GM18511 (cell line): Measurements from ENCODE around the gene FOXI1.

ENCODE experiments used
- ATAC-seq: cut with Tn5 transposase; IDR thresholded peaks from one replicate; pipeline ENCODE4 v1.9.1; 2021; ENCODE audit warnings: mild to moderate bottlenecking, moderate library complexity; ENCODE audit not compliant: unreplicated experiment

FOXI1 gene

GRCh38 chr5:170105642-170106611 is at the start of gene FOXI1:
Gene FOXI1, plus strand, starts transcription at chr5:170105897. Its CDS starts 61 bp downstream, at chr5:170105958.
- no peak for ATAC-seq

GRCh38 chr5:170056561-170057267 is 49.0 kb upstream of the FOXI1 start:
- no peak for ATAC-seq

- no peak for ATAC-seq
These were observed 48.4 kb upstream of the FOXI1 start for GRCh38 chr5:170057311-170057710.

GRCh38 chr5:170059221-170059620 is 46.5 kb upstream of the FOXI1 start:
- no peak for ATAC-seq

GRCh38 chr5:170067152-170067551 is 38.5 kb upstream of the FOXI1 start:
- ATAC-seq, result no peak

GRCh38 chr5:170067574-170068170 is 38.0 kb upstream of the FOXI1 start:
- no peak for ATAC-seq

- no peak for ATAC-seq
These were observed 36.2 kb upstream of the FOXI1 start for GRCh38 chr5:170069512-170069911.

GRCh38 chr5:170070556-170071412 is 34.9 kb upstream of the FOXI1 start:
- ATAC-seq, result no peak

- no peak for ATAC-seq
These were observed 33.9 kb upstream of the FOXI1 start for GRCh38 chr5:170071748-170072147.

GRCh38 chr5:170075696-170076095 is 30.0 kb upstream of the FOXI1 start:
- ATAC-seq, result no peak

GRCh38 chr5:170076211-170076610 is 29.5 kb upstream of the FOXI1 start:
- ATAC-seq, result no peak

- ATAC-seq, result no peak
These were observed 29.0 kb upstream of the FOXI1 start for GRCh38 chr5:170076739-170077138.

- no peak for ATAC-seq
These were observed 28.2 kb upstream of the FOXI1 start for GRCh38 chr5:170077526-170077925.

GRCh38 chr5:170078458-170078857 is 27.2 kb upstream of the FOXI1 start:
- ATAC-seq, result no peak

- ATAC-seq, result no peak
These were observed 26.8 kb upstream of the FOXI1 start for GRCh38 chr5:170078931-170079330.

GRCh38 chr5:170080217-170080616 is 25.5 kb upstream of the FOXI1 start:
- no peak for ATAC-seq

- ATAC-seq, result no peak
These were observed 24.8 kb upstream of the FOXI1 start for GRCh38 chr5:170080786-170081445.

- ATAC-seq, result no peak
These were observed 24.1 kb upstream of the FOXI1 start for GRCh38 chr5:170081616-170082015.

GRCh38 chr5:170082701-170083100 is 23.0 kb upstream of the FOXI1 start:
- ATAC-seq, result no peak

- ATAC-seq, result no peak
These were observed 18.4 kb upstream of the FOXI1 start for GRCh38 chr5:170087168-170087817.
